NCI-H1092 treated with DMSO at 0.1 percent for 48 hours (cell line): ENCODE data around the gene REM2.
"Not testable (repeated sequence)": the region's sequence is repeated elsewhere in the genome, so short reads cannot be mapped to it uniquely, and the experiment has no call there.

Source experiments
- DNase-seq: peaks from one replicate; lab custom pipeline; 2025; lab: John Stamatoyannopoulos, UW

The REM2 gene

DNA sequence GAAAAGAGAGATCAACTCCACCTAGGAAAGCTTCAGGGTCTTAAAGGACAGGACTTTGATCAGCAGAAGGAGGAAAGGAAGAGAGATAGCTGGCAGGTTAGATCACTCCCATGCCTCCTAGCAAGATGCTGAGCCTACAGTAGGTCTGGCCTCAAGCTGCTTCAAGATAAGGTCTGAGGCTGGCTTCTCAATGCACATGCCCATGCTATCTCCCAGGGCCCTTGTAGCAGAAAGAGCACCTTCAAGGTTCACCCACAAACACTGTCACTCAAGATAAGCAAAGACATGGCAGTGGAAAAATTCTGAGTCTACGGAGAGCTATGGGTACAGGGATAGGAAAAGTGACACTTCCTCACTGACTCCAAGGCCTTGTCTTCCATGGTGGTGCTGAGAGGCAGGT is 14.3 kb downstream of the REM2 start:
- no peak for DNase-seq

DNA sequence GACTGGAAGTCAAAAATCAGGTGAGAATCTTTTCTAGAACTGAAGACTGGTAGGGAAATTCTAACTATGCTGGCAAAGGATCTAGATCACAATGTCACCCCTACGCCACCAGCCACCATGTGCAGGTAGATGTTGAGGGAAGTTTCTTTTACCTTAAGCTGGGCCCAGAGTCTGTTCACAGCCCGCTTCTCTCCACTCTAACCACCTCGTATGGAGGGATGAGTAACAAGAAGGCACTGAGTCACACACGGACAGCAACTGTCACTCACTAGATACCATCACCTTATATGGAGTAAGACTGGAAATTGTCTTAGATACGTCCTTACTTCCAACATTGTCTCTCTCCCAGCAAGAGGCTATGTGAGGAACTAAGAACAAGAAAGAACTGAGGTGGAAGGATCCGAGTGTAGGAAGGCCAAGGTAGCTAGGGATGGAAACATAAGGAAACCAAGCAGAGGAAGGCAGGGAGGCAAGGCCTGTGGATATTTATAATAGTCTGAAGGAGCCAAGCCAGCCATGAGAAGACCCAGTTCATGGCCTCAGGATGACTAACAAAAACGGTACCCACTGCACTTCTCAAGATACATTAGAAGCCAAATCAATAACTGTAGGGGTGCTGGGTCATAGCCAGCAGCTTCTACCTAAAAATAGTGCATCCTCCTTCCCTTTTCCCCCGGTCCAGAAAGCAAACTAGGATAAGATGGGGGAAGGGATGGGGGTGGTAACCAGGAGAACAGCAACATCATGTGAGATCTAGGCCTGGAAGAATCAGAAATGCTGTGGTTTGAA is 15.5 kb downstream of the REM2 start:
- DNase-seq, result no peak

DNA sequence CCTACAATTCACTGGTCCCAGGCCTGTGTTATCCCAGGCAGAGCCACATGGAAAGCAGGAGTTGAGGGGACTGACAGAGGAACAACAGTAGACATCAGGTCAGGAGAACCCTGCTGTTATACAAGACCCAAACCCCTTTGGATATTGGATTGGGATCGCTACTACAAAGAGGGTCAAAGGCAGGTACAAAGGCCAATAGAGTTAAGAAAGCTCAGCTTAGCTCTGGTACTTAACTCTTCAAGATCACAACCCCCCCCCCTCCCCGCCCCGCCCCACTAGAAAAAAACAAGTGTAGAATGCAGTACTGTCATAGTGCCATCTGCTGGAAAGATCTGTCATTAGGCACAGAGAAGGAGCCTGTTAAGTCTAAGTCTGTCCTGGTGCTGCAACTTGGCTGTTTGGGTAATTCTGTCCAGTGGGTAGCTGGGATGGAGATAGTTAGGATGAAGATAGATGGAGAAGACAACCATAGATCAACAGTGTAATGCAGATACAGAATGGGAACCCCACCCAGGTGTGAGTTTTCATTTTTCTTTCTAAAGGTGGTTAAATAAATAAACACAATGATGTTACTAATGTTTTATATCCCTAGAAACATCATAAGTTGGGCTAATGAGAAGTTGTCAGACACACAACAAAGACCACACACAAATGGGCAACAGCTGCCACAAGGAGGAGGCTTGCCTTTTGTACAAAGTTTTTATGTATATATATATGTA is 17.2 kb downstream of the REM2 start:
- peak; percentile 21 for DNase-seq

DNA sequence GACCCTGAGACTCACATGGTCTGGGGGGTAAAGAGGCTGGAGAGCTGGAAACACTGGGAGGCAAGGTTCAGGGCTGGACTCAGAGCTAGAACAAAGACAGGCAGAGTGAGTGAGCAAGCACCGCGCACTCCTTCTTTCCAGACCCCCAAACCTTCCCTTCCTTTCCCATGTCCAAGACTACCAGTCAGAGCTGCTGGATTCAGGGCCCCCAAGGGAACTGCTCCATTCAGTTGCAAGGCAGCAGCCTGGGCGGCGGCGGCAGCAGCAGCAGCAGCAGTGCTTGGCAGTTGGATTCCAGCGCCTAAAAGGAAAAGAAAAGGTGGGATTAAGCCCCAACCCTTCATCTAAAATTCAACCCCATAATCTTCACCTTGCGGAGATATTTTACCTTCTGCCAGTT is 18.8 kb downstream of the REM2 start:
- DNase-seq, result no peak

DNA sequence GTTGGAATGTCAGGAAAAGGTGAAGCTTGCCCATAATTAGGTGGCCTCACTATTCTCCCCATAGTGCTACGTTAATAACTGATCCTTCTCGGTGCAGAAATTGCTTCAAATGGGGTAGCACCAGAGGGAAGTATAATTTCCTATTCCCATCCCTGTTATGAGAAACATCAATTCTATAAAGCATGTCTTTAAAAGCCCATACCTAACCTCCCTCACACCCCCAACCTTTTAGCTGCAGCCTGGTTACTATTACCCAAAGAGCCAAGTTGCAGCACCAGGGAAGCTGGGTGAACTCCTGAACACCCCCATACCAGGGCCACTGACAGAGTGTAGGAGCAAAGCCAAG is 20.7 kb downstream of the REM2 start:
- DNase-seq, result no peak

DNA sequence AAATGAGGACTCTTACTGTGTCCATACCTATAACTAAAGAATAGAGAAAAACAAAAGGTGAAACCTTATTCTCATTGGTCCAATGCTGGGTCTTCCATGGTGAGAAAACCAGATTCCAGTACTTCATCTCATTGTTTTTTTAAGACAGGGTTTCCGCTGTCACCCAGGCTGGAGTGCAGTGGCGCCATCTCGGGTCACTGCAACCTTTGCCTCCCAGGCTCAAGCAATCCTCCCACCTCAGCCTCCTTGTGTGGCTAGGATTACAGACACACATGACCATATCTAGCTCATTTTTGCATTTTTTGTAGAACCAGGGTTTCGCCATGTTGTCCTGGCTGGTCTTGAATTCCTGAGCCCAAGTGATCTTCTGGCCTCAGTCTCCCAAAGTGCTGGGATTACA is 22.6 kb downstream of the REM2 start:
- DNase-seq, result no peak

DNA sequence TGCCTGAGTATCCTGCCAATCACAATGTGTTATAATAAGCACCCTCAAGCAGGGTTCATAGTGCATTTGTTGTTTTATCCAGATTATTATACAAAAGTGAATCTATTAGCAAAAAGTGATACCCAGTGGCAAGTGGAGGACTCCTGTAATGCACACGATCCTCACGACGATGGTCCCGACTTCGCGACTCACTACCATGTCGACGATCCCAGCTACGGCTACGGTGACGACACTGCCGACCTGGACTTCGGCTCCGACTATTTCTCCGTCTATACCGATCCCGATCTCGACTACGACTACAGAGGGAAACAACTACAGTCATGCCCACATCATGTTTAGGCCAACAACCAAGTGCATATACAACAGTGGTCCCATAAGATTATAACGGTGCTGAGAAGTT is 23.1 kb downstream of the REM2 start:
- DNase-seq, result no peak

DNA sequence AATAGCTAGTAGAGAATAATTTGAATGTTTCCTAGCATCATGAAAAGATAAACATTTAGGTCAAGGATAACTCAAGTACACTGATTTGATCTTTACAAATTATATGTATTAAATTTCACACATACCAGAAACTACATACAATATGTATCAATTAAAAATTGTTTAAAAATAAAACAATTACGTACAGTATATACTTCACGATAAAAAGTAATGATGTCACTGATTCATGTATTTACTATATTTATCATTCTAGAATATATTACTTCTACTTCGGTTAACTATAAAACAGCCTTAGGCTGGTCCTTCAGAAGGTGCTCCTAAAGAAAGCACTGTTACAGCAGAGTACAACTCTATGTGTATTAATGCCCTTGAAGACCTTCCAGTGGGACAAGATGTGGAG is 24.4 kb downstream of the REM2 start:
- no peak for DNase-seq

DNA sequence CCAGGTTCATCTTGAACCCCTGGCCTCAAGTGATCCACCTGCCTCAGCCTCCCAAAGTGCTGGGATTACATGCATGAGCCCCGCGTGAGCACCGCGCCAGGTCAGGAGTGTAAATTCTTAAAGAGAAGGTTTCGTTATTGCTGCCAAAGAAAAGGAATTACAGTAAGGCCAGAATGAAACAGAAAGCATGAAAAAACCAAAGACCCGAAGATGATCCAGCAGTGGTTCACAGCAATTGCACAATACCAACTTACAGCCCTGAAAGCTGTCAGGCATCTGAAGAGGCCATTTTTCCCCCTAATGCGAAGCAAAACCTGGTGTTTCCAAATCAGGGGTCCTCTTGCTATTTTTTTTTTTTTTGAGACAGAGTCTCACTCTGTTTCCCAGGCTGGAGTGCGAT is 25.6 kb downstream of the REM2 start:
- no peak for DNase-seq

DNA sequence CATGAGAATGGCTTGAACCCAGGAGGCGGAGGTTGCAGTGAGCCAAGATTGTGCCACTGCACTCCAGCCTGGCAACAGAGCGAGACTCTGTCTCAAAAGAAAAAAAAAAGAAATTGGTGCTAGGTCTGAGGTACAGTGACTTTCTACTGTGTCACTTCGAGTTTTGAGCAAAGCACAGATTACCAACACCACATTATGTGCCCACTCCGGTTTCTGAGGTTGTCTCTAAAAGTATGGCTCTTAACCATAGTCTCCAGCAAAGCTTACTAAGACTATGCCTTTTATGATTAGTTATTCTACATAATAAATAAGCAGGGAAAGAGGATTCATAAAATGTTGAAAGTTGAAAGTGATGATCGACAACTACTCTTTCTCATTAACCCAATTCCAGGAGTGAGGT is 27.9 kb downstream of the REM2 start:
- DNase-seq, result no peak

DNA sequence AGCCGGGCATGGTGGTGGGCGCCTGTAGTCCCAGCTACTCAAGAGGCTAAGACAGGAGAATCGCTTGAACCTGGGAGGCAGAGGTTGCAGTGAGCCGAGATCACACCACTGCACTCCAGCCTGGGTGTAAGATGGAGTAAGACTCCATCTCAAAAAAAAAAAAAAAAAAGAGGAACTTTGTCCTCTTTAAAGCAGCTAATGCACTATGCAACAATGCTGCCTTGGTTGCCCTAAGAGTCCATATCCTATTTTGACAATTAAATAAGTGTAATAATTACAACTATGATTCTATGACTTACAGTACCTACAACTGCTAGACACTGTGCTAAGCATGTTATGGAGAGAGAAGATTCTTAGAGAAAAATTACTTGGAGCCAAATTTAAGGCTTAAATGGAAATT is 31.8 kb downstream of the REM2 start:
- DNase-seq, result not testable (repeated sequence)

DNA sequence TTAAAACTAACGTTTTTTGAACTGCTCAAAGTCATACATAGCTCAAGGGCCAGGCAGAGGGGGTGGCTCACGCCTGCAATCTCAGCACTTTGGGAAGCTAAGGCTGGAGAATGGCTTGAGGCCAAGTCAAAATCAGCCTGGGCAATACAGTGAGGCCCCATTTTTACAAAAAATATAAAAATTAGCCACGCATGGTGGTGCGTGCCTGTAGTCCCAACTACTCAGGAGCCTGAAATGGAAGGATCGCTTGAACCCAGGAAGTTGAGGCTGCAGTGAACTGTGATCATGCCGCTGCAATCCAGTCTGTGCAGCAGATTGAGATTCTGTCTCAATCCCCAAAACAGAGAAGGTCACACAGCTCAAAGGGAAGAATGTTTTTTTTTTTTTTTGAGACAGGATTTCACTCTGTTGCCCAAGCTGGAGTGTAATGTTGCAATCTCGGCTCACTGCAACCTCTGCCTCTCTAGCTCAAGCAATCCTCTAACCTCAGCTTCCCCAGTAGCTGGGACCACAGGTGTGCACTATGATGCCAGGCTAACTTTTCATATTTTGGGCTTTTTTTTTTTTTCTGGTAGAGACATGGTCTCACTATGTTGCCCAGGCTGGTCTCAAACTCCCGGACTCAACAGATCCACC is 33.0 kb downstream of the REM2 start:
- DNase-seq, result no peak

DNA sequence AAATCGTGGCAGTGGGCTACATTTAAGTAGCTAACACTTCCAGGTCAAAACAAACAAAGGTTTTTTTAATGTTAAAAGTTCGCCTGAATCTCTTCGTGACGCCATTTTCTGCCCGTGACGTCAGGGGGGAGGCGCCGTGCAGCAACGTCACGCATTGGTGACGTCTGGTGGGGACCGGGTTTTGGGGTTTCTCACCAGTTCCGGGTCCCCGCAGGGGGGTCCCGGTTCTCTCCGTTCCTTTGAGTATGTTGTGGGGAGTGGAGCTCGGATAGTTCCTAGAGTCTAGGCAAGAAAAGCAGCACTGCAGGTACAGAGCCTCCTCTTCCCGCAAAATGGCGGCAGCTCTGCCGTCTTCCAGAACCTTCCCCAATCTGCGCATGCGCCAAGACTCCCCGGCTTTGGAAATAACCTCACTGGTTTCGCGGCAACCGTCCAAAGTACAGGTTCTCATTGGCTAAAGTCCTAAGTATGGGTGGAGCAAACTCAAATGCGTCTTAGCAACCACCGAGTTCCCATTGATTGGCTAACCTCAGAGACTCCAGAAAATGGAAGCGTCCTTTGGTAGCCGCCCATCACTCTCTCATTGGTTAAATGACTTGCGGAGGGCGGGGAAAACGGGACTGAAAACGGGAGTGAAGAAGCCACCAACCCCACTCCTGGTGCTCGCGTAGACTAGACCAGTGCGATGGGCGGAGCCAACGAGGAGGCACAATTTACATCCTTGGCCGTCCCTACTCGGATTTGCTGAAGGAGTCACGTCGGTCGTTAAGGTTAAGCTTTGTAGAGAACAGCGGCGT is 36.0 kb downstream of the REM2 start, which contains the start of gene RBM23:
RBM23 (minus strand) TSS at position 346 of the 797 bp plus-strand sequence.
- DNase-seq, result peak; percentile 100

DNA sequence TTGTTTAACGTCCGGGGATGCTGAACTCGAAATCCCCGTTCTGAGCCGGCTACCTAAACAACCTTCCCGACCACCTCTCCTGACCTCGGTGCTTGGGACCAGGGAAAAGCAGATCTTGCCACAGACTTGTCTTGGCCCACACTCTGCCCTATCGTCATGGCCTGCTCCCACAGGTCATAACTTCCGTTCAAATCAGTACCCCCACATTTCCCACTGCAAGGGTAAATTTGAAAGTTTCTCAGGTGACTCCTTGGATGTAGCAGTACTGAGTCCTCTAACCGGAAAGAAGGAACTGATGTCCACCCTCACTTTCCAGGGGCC is 36.5 kb downstream of the REM2 start:
- no peak for DNase-seq

DNA sequence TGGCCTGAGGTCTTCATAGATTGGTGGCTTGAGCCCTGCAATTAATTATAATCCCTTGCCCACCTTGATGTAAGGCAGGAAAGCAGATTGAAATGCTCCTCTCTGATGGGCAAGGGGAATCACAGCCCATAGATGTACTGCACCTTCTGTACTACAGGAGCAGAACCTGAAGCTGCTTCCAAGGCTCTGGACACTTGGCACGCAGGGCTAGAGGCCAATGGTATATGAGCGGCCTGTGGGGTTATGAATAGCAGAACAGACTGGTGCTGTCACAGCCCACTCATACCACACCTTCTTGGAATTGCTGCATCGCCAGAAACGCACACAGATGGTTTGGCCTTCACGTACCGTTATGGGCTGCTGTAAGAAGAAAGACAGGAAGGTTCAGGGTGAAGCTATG is 37.7 kb downstream of the REM2 start:
- DNase-seq, result no peak

DNA sequence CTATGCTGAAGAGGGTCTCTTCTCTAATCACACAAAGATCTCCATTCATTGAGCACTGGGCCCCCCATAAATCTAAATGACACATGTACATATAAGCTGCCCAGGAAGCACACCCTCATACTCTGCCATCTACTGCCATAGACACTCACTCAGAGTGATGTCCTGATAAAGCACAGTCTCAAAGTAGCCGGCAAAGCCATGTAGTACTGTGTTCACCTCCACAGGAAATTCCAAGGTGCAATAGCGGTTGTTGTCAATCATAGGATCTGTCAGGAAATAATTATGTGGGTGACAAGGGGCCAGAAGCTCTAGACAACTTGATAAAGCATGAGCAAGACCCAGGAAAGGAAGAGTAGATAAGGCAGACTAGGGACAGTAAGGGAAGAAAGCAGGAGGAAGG is 39.3 kb downstream of the REM2 start:
- DNase-seq, result no peak

DNA sequence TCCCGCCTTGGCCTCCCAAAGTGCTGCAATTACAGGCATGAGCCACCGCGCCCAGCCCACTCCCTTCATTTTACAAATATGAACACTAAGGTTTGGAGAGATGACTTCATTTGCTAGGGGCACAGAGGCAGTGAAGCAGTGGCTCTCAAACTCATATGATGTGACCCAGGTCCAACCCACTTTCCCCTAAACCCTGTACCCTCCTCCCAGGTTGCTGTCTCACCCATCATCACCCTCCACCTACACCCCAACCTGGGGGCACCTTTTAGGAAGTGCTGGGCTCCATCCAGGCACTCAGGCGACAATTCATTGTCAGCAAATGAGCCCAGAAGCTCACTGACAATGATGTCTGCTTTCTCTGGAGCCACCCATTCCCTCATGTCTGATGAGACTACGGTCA is 40.7 kb downstream of the REM2 start:
- DNase-seq, result no peak

DNA sequence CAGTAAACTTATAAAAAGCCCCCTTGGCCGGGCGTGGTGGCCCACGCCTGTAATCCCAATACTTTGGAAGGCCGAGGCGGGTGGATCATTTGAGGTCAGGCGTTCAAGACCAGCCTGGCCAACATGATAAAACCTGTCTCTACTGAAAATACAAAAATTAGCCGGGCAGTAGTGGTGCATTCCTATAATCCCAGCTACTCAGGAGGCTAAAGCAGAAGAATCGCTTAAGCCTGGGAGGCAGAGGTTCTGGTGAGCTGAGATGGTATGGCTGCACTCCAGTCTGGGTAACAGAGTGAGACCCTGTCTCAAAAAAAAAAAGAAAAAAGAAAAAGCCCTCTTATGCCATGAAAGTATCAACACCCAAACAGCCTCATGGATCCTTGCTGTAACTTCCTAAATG is 42.5 kb downstream of the REM2 start:
- DNase-seq, result no peak

DNA sequence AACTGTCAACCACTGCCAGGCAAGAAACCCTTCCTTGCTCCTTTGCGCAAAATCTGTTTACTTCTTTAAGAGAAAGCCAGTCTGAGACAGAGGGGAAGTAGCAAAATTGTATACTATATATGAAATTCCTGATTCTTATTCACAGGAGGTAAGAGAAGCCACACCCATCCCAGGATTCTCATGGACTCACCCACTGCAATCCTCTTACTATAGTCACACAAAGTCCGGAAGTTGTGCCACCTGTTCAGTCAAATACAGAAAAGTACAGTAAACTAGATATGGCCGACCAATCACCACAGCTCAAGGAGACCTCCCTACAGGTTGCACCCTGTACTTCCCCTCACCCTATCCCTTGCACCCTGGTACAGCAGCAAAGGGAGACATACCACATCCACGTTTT is 43.3 kb downstream of the REM2 start:
- no peak for DNase-seq

DNA sequence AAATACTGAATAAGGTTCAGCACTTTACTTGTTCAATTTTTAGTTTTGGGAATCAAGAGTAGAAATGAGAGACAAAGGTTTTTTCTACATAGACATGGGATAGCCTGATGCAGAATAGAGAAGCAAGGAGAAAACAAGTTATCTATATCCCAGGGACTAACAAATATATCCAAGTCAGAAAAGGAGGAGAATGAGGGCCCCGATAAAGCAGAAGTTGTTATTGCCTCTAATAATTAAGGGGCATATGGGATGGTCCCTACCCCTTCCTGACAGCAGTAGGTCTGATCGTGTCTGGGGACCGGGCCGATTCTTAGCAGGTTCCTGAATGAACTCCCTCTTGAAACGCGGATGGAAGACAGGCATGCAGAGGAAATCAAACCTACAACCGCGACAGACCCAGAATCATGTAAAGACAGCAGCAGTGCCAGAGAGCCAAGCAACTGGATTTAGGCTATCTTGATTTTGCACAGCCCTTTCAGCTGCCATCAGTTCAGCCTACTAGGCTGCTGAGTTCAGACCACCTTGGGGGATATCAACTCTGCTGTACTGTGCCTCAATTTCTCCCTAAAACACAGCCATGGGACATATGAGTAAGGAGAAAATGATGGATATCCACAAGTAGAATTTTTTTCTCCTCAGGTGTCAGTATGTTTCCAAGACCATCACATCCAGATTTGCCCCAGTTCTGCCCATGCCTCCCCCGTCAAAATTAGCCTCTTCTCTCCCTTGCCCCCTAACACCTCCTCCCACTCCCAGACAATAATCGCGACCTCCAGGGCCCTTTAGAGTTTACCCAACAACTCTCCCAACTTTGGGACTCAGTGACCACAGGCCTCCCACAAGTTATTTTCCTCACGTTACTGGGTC is 45.4 kb downstream of the REM2 start:
- no peak for DNase-seq

DNA sequence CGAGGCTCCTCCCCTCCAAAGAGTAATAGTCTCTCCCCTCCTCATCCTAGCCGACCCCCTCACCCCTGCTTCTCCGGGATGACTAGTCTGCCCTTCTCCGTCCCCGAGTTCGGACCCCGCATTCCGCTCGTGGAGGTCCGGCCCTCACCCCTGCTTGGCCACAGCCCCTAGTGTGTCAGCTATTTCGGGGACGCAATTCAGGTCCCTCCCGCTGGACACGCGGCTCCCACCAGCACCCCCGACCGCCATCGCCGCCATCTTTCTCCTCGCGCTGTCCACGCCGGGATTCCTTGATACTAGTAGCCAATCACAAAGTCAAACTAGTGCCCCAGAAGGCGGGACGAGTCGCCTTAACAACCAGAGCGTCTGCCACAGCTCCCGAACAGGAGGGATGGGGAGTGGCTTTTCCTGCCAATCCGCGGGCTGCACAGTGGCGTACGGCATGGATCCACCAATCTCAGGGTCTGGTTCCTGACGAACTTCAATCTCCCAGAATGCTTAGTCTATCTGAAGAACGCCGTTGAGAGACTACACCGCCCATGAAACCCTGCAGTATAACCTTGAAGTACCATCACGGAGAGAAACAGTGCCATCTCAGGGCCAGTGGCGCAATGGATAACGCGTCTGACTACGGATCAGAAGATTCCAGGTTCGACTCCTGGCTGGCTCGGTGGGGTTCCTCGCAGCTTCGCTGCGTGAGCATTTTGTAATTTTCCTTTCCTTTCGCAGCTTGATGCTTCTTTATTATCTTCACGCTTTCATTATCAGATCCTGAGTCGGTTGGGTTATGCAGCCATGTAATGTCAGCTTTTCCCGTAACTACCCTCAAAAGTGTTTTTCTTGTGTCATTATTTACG is 46.3 kb downstream of the REM2 start, which contains the start of gene PRMT5:
PRMT5 (minus strand) TSS at position 273 of the 857 bp plus-strand sequence; CDS start at position 258, 15 bp downstream.
- peak; percentile 100 for DNase-seq
